ENCODE data around the gene FCER2.

Gene FCER2

GRCh38 chr19:7682175-7682855 lies 19.6 kb downstream of the FCER2 start:
- FAIRE-seq: no peak
- DNase-seq (ENCODE audit: insufficient read length, low spot score): no peak
- no peak for TF ChIP-seq TAF1 (IDR thresholded peaks at IDR 0.05; ENCODE audit: low read depth, low read length)
- no peak for TF ChIP-seq POU2F2 (IDR thresholded peaks at IDR 0.05; ENCODE audit: low read depth, low read length)
- no peak for TF ChIP-seq SPI1 (IDR thresholded peaks at IDR 0.05; ENCODE audit: low read depth, low read length)
- TF ChIP-seq POLR2AphosphoS5 (IDR thresholded peaks at IDR 0.05; ENCODE audit: low read depth, low read length): no peak
- peak; percentile 15; the same call in 1 of the 2 replicates for TF ChIP-seq POLR2A (IDR thresholded peaks at IDR 0.05; ENCODE audit: low read depth, low read length)

GRCh38 chr19:7681340-7682174 lies 20.4 kb downstream of the FCER2 start:
- DNase-seq (ENCODE audit: insufficient read length, low spot score): peak; percentile 80
- FAIRE-seq: peak; percentile 95
- TF ChIP-seq SPI1 (IDR thresholded peaks at IDR 0.05; ENCODE audit: low read depth, low read length): no peak
- TF ChIP-seq POU2F2 (IDR thresholded peaks at IDR 0.05; ENCODE audit: low read depth, low read length): peak; percentile 71; the same call in 1 of the 2 replicates
- TF ChIP-seq TAF1 (IDR thresholded peaks at IDR 0.05; ENCODE audit: low read depth, low read length): peak; percentile 50; the same call in 1 of the 2 replicates

- DNase-seq (ENCODE audit: insufficient read length, low spot score): peak; percentile 80
- FAIRE-seq: peak; percentile 98
- TF ChIP-seq POLR2A (IDR thresholded peaks at IDR 0.05; ENCODE audit: low read depth, low read length) (peak; percentile 21; the same call in 1 of the 2 replicates), SPI1 (IDR thresholded peaks at IDR 0.05; ENCODE audit: low read depth, low read length) (no peak)
These were observed 21.2 kb downstream of the FCER2 start, which contains the start of gene TRAPPC5 for GRCh38 chr19:7680606-7681339. TRAPPC5 (plus strand) TSS chr19:7680833; CDS start chr19:7682254, 1,421 bp downstream.

- TF ChIP-seq TAF1 (IDR thresholded peaks at IDR 0.05; ENCODE audit: low read depth, low read length): no peak
- TF ChIP-seq POLR2A (IDR thresholded peaks at IDR 0.05; ENCODE audit: low read depth, low read length): no peak
- TF ChIP-seq POLR2AphosphoS5 (IDR thresholded peaks at IDR 0.05; ENCODE audit: low read depth, low read length): no peak
- no peak for TF ChIP-seq PAX5 (IDR thresholded peaks at IDR 0.05; ENCODE audit: insufficient read depth, low read length, severe bottlenecking)
- TF ChIP-seq SPI1 (IDR thresholded peaks at IDR 0.05; ENCODE audit: low read depth, low read length): no peak
- no peak for DNase-seq (ENCODE audit: insufficient read length, low spot score)
- no peak for FAIRE-seq
These were observed 21.9 kb downstream of the FCER2 start for GRCh38 chr19:7679771-7680605.

GRCh38 chr19:7678971-7679751 lies 22.8 kb downstream of the FCER2 start:
- TF ChIP-seq POLR2AphosphoS5 (IDR thresholded peaks at IDR 0.05; ENCODE audit: low read depth, low read length) (no peak), POU2F2 (IDR thresholded peaks at IDR 0.05; ENCODE audit: low read depth, low read length) (peak; percentile 81), PAX5 (IDR thresholded peaks at IDR 0.05; ENCODE audit: insufficient read depth, low read length, severe bottlenecking) (peak; percentile 78)
- DNase-seq (ENCODE audit: insufficient read length, low spot score) (no peak), FAIRE-seq (peak; percentile 98)

- FAIRE-seq: peak; percentile 43
These were observed 24.1 kb downstream of the FCER2 start for GRCh38 chr19:7677669-7678311.

GRCh38 chr19:7676854-7677253 lies 25.1 kb downstream of the FCER2 start, which contains the start of gene MCEMP1:
MCEMP1 (plus strand) TSS chr19:7677090; CDS start chr19:7677121, 31 bp downstream.
- no peak for TF ChIP-seq TAF1 (IDR thresholded peaks at IDR 0.05; ENCODE audit: low read depth, low read length)
- no peak for TF ChIP-seq POLR2AphosphoS5 (IDR thresholded peaks at IDR 0.05; ENCODE audit: low read depth, low read length)
- TF ChIP-seq POU2F2 (IDR thresholded peaks at IDR 0.05; ENCODE audit: low read depth, low read length): no peak
- no peak for TF ChIP-seq PAX5 (IDR thresholded peaks at IDR 0.05; ENCODE audit: insufficient read depth, low read length, severe bottlenecking)
- no peak for DNase-seq (ENCODE audit: insufficient read length, low spot score)
- FAIRE-seq: no peak

More at GRCh38 chr19:7677669-7678311, 24.1 kb downstream of the FCER2 start:
- TF ChIP-seq POLR2AphosphoS5 (IDR thresholded peaks at IDR 0.05; ENCODE audit: low read depth, low read length) (no peak), TAF1 (IDR thresholded peaks at IDR 0.05; ENCODE audit: low read depth, low read length) (no peak), POU2F2 (IDR thresholded peaks at IDR 0.05; ENCODE audit: low read depth, low read length) (no peak)
- DNase-seq (ENCODE audit: insufficient read length, low spot score): no peak

GRCh38 chr19:7676376-7676775 lies 25.6 kb downstream of the FCER2 start:
- peak; percentile 70 for FAIRE-seq
- no peak for TF ChIP-seq POLR2A (IDR thresholded peaks at IDR 0.05; ENCODE audit: low read depth, low read length)
- no peak for TF ChIP-seq POLR2AphosphoS5 (IDR thresholded peaks at IDR 0.05; ENCODE audit: low read depth, low read length)
- no peak for TF ChIP-seq SPI1 (IDR thresholded peaks at IDR 0.05; ENCODE audit: low read depth, low read length)
- TF ChIP-seq TAF1 (IDR thresholded peaks at IDR 0.05; ENCODE audit: low read depth, low read length): no peak
- no peak for TF ChIP-seq POU2F2 (IDR thresholded peaks at IDR 0.05; ENCODE audit: low read depth, low read length)
- TF ChIP-seq PAX5 (IDR thresholded peaks at IDR 0.05; ENCODE audit: insufficient read depth, low read length, severe bottlenecking): no peak

More at GRCh38 chr19:7676376-7676775, 25.6 kb downstream of the FCER2 start:
- no peak for DNase-seq (ENCODE audit: insufficient read length, low spot score)

All from GM12891 (cell line).